HG03139 (cell line): ENCODE results near the gene RXFP2.

Source experiments
- ATAC-seq: cut with Tn5 transposase; IDR thresholded peaks from one replicate; pipeline ENCODE4 v1.9.1; 2021; ENCODE audit not compliant: unreplicated experiment

The RXFP2 gene

GRCh38 chr13:31767175-31767900 is 28.0 kb downstream of the RXFP2 start:
- no peak for ATAC-seq

GRCh38 chr13:31768351-31768750 is 29.0 kb downstream of the RXFP2 start:
- ATAC-seq, result no peak

GRCh38 chr13:31769575-31769974 is 30.2 kb downstream of the RXFP2 start:
- ATAC-seq, result no peak

- no peak for ATAC-seq
Observed at GRCh38 chr13:31772231-31772630, 32.9 kb downstream of the RXFP2 start.

- no peak for ATAC-seq
Observed at GRCh38 chr13:31773538-31773937, 34.2 kb downstream of the RXFP2 start.

GRCh38 chr13:31774186-31774750 is 34.9 kb downstream of the RXFP2 start:
- no peak for ATAC-seq

- ATAC-seq, result no peak
Observed at GRCh38 chr13:31775148-31775547, 35.8 kb downstream of the RXFP2 start.

GRCh38 chr13:31775686-31776085 is 36.4 kb downstream of the RXFP2 start:
- ATAC-seq, result no peak

GRCh38 chr13:31781064-31781463 is 41.7 kb downstream of the RXFP2 start:
- no peak for ATAC-seq

GRCh38 chr13:31786011-31786410 is 46.7 kb downstream of the RXFP2 start:
- no peak for ATAC-seq

- no peak for ATAC-seq
Observed at GRCh38 chr13:31790992-31791391, 51.7 kb downstream of the RXFP2 start.

GRCh38 chr13:31793246-31793645 is 53.9 kb downstream of the RXFP2 start:
- ATAC-seq, result no peak

- no peak for ATAC-seq
Observed at GRCh38 chr13:31794452-31794851, 55.1 kb downstream of the RXFP2 start.

- ATAC-seq, result no peak
Observed at GRCh38 chr13:31797154-31797775, 57.9 kb downstream of the RXFP2 start.

- ATAC-seq, result no peak
Observed at GRCh38 chr13:31798189-31798588, 58.9 kb downstream of the RXFP2 start.

- ATAC-seq, result no peak
Observed at GRCh38 chr13:31801088-31801487, 61.8 kb downstream of the RXFP2 start.

GRCh38 chr13:31803311-31803710 is 64.0 kb downstream of the RXFP2 start:
- ATAC-seq, result no peak

- no peak for ATAC-seq
Observed at GRCh38 chr13:31805841-31806240, 66.5 kb downstream of the RXFP2 start.

GRCh38 chr13:31807090-31807541 is 67.8 kb downstream of the RXFP2 start:
- no peak for ATAC-seq

- ATAC-seq, result no peak
Observed at GRCh38 chr13:31814536-31814935, 75.2 kb downstream of the RXFP2 start.

- no peak for ATAC-seq
Observed at GRCh38 chr13:31815361-31816144, 76.2 kb downstream of the RXFP2 start.

- ATAC-seq, result no peak
Observed at GRCh38 chr13:31818236-31818635, 78.9 kb downstream of the RXFP2 start.
